Choroid plexus epithelial cell (primary cell): Measurements from ENCODE around the gene ACOT13.
A peak's percentile ranks its signal among the peaks of the same experiment; 100 is the strongest.
"Not testable (repeated sequence)": the region's sequence is repeated elsewhere in the genome, so short reads cannot be mapped to it uniquely, and the experiment has no call there.

Source experiments
- DNase-seq: peaks from one replicate; pipeline ENCODE4 v3.0.0-alpha.2; 2010; ENCODE audit warnings: low read depth
- H3K4me3 ChIP-seq: 2 replicates; pipeline ENCODE4 v1.5.1; 2011; ENCODE audit warnings: low read depth, mild to moderate bottlenecking, control low read depth, low read length, moderate library complexity
- CTCF ChIP-seq: conservative IDR thresholded peaks from 2 replicates; pipeline ENCODE4 v1.5.1; 2011; ENCODE audit warnings: low read depth, mild to moderate bottlenecking, control low read depth, inconsistent platforms, low read length, moderate library complexity

The ACOT13 gene

GRCh38 chr6:24740861-24741260 lies 74.0 kb downstream of the ACOT13 start:
- H3K4me3 ChIP-seq: no peak overlapping the region
- no peak for DNase-seq
- TF ChIP-seq CTCF: no peak

GRCh38 chr6:24742216-24742738 lies 75.4 kb downstream of the ACOT13 start:
- no peak overlapping the region for H3K4me3 ChIP-seq
- TF ChIP-seq CTCF: no peak
- no peak for DNase-seq

- no peak for TF ChIP-seq CTCF
- peak; percentile 97 for DNase-seq
- H3K4me3 ChIP-seq: peak overlapping the region; percentile 17
Measured at GRCh38 chr6:24743265-24743943, 76.5 kb downstream of the ACOT13 start.

DNA sequence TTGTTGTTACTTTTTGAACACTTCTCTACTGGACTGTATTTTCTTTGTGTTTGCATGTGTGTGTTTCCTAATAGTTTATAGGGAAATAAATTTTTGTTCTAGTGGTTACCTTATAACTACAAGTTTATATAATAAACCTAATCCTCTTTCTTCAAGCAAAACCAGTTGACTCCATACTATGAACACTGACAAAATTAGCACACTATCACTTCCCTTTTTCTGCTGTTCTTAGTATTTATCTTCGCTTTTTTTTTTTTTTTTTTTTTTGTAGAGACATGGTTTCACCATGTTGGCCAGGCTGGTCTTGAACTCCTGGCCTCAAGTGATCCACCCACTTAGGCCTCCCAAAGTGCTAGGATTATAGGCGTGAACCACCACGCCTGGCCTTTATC lies 77.1 kb downstream of the ACOT13 start:
- TF ChIP-seq CTCF: no peak
- DNase-seq: no peak
- no peak overlapping the region for H3K4me3 ChIP-seq

DNA sequence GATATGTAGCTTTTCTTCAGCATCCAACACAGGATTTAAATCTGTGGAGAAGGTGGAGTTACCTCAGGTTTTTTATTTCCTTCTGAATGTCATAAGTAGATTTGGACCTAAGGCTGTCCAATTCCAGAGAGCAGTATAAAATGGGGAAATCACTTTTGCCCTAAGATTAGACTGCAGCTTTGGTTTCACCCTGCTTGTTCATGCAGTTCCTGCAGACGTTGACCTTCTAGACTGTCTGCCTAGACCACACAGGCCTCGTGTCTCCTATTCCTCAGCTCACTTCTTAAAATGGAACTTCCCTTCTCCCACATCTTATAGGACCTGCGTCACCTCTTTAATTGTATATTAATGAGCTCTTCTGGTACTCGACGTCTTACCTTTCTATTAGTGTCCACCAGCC lies 78.0 kb downstream of the ACOT13 start:
- H3K4me3 ChIP-seq: no peak overlapping the region
- no peak for TF ChIP-seq CTCF
- DNase-seq: no peak

- no peak overlapping the region for H3K4me3 ChIP-seq
- TF ChIP-seq CTCF: no peak
- no peak for DNase-seq
Measured at GRCh38 chr6:24749297-24749696, 82.4 kb downstream of the ACOT13 start.

DNA sequence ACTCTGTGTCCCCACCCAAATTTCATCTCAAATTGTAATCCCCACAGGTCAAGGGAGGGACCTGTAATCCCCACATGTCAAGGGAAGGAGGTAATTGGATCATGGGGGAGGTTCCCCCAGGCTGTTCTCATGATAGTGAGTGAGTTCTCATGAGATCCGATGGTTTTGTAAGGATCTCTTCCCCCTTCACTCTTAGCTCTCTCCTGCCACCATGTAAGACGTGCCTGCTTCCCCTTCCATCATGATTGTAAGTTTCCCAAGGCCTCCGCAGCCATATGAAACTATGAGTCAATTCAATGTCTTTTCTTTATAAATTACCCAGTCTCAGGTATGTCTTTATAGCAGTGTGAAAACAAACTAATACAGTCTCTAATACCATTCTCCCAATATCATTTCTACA lies 84.0 kb downstream of the ACOT13 start:
- DNase-seq, H3K4me3 ChIP-seq: not testable (repeated sequence)
